ENCODE results near the gene MECP2. TPM values are rescaled to one million over a fixed set of nuclear protein-coding genes. Genes with fewer than 3 reads are reported as not detected.
A peak's percentile ranks its signal among the peaks of the same experiment; 100 is the strongest.

Gene MECP2
- total RNA-seq, 1 donor from 2014 or later, result 21.1 TPM

DNA sequence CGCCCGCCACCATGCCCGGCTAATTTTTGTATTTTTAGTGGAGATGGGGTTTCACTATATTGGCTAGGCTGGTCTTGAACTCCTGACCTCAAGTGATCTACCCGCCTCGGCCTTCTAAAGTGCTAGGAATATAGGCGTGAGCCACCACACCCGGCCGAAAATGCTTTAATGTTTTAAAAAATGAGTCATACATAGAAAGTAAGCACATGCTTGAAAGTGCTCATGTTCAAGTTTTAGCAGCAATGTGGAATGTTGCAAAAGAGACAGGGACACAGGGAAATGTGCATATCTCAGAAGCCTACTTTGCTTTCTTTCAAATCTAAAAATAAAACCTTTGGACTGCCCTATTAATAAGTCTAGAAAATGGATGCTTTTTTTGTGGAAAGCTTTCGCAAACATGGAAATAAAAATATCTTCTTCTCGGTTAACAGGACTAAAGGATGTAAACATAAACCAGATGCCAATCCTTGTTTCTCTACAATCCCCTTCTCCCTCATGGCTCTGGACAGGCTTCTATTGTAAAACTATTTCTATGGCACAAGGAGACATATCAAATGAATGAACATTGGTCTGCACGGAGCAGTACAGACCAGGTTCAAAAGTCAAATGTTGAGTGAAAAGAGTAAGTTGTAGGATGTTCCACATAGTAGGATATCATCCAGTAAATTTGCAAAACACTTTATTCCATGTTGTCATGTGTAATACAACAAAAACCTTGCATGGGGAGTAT lies 15.0 kb downstream of the MECP2 start:
- TF ChIP-seq, protein P1, sequence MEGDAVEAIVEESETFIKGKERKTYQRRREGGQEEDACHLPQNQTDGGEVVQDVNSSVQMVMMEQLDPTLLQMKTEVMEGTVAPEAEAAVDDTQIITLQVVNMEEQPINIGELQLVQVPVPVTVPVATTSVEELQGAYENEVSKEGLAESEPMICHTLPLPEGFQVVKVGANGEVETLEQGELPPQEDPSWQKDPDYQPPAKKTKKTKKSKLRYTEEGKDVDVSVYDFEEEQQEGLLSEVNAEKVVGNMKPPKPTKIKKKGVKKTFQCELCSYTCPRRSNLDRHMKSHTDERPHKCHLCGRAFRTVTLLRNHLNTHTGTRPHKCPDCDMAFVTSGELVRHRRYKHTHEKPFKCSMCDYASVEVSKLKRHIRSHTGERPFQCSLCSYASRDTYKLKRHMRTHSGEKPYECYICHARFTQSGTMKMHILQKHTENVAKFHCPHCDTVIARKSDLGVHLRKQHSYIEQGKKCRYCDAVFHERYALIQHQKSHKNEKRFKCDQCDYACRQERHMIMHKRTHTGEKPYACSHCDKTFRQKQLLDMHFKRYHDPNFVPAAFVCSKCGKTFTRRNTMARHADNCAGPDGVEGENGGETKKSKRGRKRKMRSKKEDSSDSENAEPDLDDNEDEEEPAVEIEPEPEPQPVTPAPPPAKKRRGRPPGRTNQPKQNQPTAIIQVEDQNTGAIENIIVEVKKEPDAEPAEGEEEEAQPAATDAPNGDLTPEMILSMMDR (IDR thresholded peaks at IDR 0.05; ENCODE audit: insufficient read depth, low read length, severe bottlenecking), result no peak
- no peak overlapping the region for H3K4me3 ChIP-seq (ENCODE audit: low read depth, low read length)
- no peaks in the 10 kb centered on the region for H3K27me3 ChIP-seq (ENCODE audit: control insufficient read depth, insufficient read depth, low read length)
- no peaks in the 10 kb centered on the region for H3K36me3 ChIP-seq (ENCODE audit: control insufficient read depth, insufficient read depth, low read length)
- DNase-seq (ENCODE audit: low read depth) (peak; percentile 55), FAIRE-seq (no peak)

DNA sequence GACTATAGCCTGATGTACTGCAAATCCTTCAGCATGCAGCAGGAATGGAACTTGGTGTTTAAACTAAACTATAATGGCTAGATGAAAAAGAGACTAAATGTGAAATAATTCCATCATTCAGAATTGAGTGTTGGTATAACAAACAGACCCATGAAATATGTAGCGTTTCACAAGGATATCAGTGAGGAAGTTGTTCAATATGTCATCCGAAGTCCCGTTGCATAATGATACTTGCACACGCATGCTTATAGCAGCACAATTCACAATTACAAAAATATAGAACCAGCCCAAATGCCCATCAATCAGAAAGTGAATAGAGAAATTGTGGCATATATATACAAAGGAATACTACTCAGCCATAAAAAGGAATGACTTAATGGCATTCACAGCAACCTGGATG lies 20.4 kb downstream of the MECP2 start:
- DNase-seq (ENCODE audit: low read depth), result no peak
- Histone ChIP-seq H3K27me3 (ENCODE audit: control insufficient read depth, insufficient read depth, low read length) (no peaks in the 10 kb centered on the region), H3K4me3 (ENCODE audit: low read depth, low read length) (no peak overlapping the region), H3K36me3 (ENCODE audit: control insufficient read depth, insufficient read depth, low read length) (no peaks in the 10 kb centered on the region)
- FAIRE-seq, result no peak
- TF ChIP-seq, protein P1 (IDR thresholded peaks at IDR 0.05; ENCODE audit: insufficient read depth, low read length, severe bottlenecking), result no peak

DNA sequence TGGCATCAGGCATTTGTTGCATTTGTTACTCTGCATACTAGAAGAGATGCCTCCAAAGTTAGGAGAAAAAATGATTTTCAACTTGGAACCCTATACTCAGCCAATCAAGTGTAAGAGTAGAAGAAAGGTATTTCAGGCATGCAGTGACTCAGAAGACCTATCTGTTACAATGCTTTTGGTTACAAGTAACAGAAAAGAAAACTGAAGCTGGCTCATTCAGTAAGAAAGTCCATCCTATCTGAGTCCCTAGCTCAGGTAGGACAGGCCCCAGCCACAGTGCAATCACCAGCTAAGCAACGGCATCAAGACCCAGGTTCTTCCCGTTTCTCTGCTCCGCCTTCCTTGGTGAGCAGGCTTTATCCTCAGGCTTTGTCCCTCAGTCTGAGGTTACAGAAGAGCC lies 23.3 kb downstream of the MECP2 start:
- Histone ChIP-seq H3K27me3 (ENCODE audit: control insufficient read depth, insufficient read depth, low read length) (no peaks in the 10 kb centered on the region), H3K4me3 (ENCODE audit: low read depth, low read length) (no peak overlapping the region), H3K36me3 (ENCODE audit: control insufficient read depth, insufficient read depth, low read length) (no peaks in the 10 kb centered on the region)
- TF ChIP-seq, protein P1 (IDR thresholded peaks at IDR 0.05; ENCODE audit: insufficient read depth, low read length, severe bottlenecking), result no peak
- peak; percentile 58 for DNase-seq (ENCODE audit: low read depth)
- FAIRE-seq, result no peak

DNA sequence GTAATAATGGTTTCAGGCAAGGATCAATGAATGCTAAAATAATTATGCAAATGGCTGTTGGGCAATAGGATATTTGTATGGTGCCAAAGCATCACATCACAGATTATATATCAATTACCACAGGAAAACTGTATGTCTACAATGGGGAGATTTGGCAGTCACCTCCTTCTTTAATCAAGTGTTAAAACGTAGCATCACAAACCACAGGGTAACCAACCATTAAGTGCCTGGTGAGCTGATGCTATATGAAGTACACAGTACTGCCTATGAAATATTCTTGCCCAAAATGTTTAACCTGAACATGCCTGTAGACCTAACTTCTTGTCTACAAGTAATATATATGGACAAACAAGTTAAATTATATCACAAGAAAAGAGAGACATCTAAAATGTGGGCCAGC lies 25.3 kb downstream of the MECP2 start:
- DNase-seq (ENCODE audit: low read depth), result no peak
- Histone ChIP-seq H3K27me3 (ENCODE audit: control insufficient read depth, insufficient read depth, low read length) (no peaks in the 10 kb centered on the region), H3K36me3 (ENCODE audit: control insufficient read depth, insufficient read depth, low read length) (no peaks in the 10 kb centered on the region), H3K4me3 (ENCODE audit: low read depth, low read length) (no peak overlapping the region)
- TF ChIP-seq, protein P1 (IDR thresholded peaks at IDR 0.05; ENCODE audit: insufficient read depth, low read length, severe bottlenecking), result no peak
- no peak for FAIRE-seq

DNA sequence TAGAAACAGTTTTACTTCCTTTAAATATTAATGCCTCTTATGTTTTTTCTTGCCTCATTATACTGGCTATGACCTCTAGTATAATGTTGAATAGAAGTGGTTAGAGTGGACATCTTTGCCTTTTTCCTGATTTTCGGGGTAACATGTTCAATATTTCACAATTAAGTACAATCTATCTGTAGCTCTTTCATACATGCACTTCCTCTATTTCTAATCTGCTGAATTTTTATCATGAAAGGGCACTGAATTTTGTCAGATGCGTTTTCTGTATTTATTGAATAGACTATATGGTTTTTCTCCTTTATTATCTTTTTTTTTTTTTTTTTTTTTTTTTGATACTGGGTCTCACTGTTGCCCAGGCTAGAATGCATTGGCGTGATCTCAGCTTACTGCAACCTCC lies 29.0 kb downstream of the MECP2 start:
- DNase-seq (ENCODE audit: low read depth) (no peak), FAIRE-seq (no peak)
- no peak overlapping the region for H3K4me3 ChIP-seq (ENCODE audit: low read depth, low read length)
- H3K36me3 ChIP-seq (ENCODE audit: control insufficient read depth, insufficient read depth, low read length), result no peaks in the 10 kb centered on the region
- TF ChIP-seq, protein P1 (IDR thresholded peaks at IDR 0.05; ENCODE audit: insufficient read depth, low read length, severe bottlenecking), result no peak
- no peaks in the 10 kb centered on the region for H3K27me3 ChIP-seq (ENCODE audit: control insufficient read depth, insufficient read depth, low read length)
